GM19395 (cell line): Measurements from ENCODE around the gene PDLIM4.

Source experiments
- ATAC-seq: cut with Tn5 transposase; IDR thresholded peaks from one replicate; pipeline ENCODE4 v1.9.1; 2021; ENCODE audit warnings: mild to moderate bottlenecking, moderate library complexity; ENCODE audit not compliant: unreplicated experiment

Gene PDLIM4

GRCh38 chr5:132266031-132266835 lies 8.7 kb downstream of the PDLIM4 start:
- no peak for ATAC-seq

- ATAC-seq: no peak
These were observed 9.3 kb downstream of the PDLIM4 start for GRCh38 chr5:132266836-132267160.

GRCh38 chr5:132267166-132267739 lies 9.8 kb downstream of the PDLIM4 start:
- ATAC-seq: no peak

GRCh38 chr5:132267931-132268768 lies 10.7 kb downstream of the PDLIM4 start:
- no peak for ATAC-seq

GRCh38 chr5:132268769-132269551 lies 11.5 kb downstream of the PDLIM4 start:
- no peak for ATAC-seq

- no peak for ATAC-seq
These were observed 12.3 kb downstream of the PDLIM4 start for GRCh38 chr5:132269635-132270334.

GRCh38 chr5:132270335-132270665 lies 12.8 kb downstream of the PDLIM4 start:
- ATAC-seq: no peak

GRCh38 chr5:132270706-132271105 lies 13.2 kb downstream of the PDLIM4 start:
- ATAC-seq: no peak

- no peak for ATAC-seq
These were observed 14.1 kb downstream of the PDLIM4 start for GRCh38 chr5:132271251-132272246.

GRCh38 chr5:132272311-132273210 lies 15.1 kb downstream of the PDLIM4 start:
- no peak for ATAC-seq

- no peak for ATAC-seq
These were observed 16.1 kb downstream of the PDLIM4 start for GRCh38 chr5:132273631-132274030.

GRCh38 chr5:132274050-132274792 lies 16.7 kb downstream of the PDLIM4 start:
- ATAC-seq: no peak

GRCh38 chr5:132275367-132276220 lies 18.1 kb downstream of the PDLIM4 start:
- no peak for ATAC-seq

GRCh38 chr5:132277256-132277655 lies 19.8 kb downstream of the PDLIM4 start:
- no peak for ATAC-seq

- no peak for ATAC-seq
These were observed 20.7 kb downstream of the PDLIM4 start for GRCh38 chr5:132277971-132278853.

- no peak for ATAC-seq
These were observed 22.3 kb downstream of the PDLIM4 start for GRCh38 chr5:132279801-132280200.
